NCI-H524 treated with DMSO at 0.1 percent for 48 hours (cell line): Measurements from ENCODE around the gene ZFP90.
A peak's percentile ranks its signal among the peaks of the same experiment; 100 is the strongest.
"Not testable (repeated sequence)": the region's sequence is repeated elsewhere in the genome, so short reads cannot be mapped to it uniquely, and the experiment has no call there.

Experiments
- DNase-seq: peaks from one replicate; lab custom pipeline; 2025; lab: John Stamatoyannopoulos, UW

ZFP90 gene

GRCh38 chr16:68517606-68518166 is 21.4 kb upstream of the ZFP90 start:
- no peak for DNase-seq

- DNase-seq: no peak
These were observed 19.8 kb upstream of the ZFP90 start for GRCh38 chr16:68519225-68519745.

GRCh38 chr16:68520649-68521086 is 18.4 kb upstream of the ZFP90 start:
- peak; percentile 40 for DNase-seq

GRCh38 chr16:68524069-68524820 is 14.8 kb upstream of the ZFP90 start:
- DNase-seq: no peak

- no peak for DNase-seq
These were observed 12.8 kb upstream of the ZFP90 start for GRCh38 chr16:68526143-68526781.

GRCh38 chr16:68526782-68527145 is 12.3 kb upstream of the ZFP90 start:
- no peak for DNase-seq

- no peak for DNase-seq
These were observed 10.9 kb upstream of the ZFP90 start for GRCh38 chr16:68528233-68528632.

GRCh38 chr16:68528686-68529379 is 10.3 kb upstream of the ZFP90 start:
- DNase-seq: peak; percentile 56

GRCh38 chr16:68529608-68529930 is 9.5 kb upstream of the ZFP90 start:
- no peak for DNase-seq

- DNase-seq: peak; percentile 81
These were observed 9.0 kb upstream of the ZFP90 start for GRCh38 chr16:68529931-68530701.

- DNase-seq: no peak
These were observed 5.2 kb upstream of the ZFP90 start for GRCh38 chr16:68533937-68534336.

GRCh38 chr16:68535331-68535730 is 3.8 kb upstream of the ZFP90 start:
- no peak for DNase-seq

- no peak for DNase-seq
These were observed 684 bp downstream of the ZFP90 start for GRCh38 chr16:68539711-68540239.

- DNase-seq: no peak
These were observed 9.9 kb downstream of the ZFP90 start for GRCh38 chr16:68548947-68549346.

- DNase-seq: no peak
These were observed 14.1 kb downstream of the ZFP90 start for GRCh38 chr16:68553186-68553585.

GRCh38 chr16:68560341-68560740 is 21.2 kb downstream of the ZFP90 start:
- not testable (repeated sequence) for DNase-seq

GRCh38 chr16:68563631-68564381 is 24.7 kb downstream of the ZFP90 start:
- DNase-seq: no peak

GRCh38 chr16:68564382-68564985 is 25.4 kb downstream of the ZFP90 start:
- DNase-seq: no peak

GRCh38 chr16:68574479-68574878 is 35.4 kb downstream of the ZFP90 start:
- no peak for DNase-seq

- DNase-seq: no peak
These were observed 36.0 kb downstream of the ZFP90 start for GRCh38 chr16:68575082-68575481.
